Activated naive CD4-positive, alpha-beta T cell treated with anti-CD3 and anti-CD28 coated beads, Interleukin-2, amount 50 U/mL, for 72 hours (primary cell): ENCODE results near the gene GFOD1. TPM values are rescaled to one million over a fixed set of nuclear protein-coding genes. Genes with fewer than 3 reads are reported as not detected.

ENCODE experiments used
- ATAC-seq, 2 donors: fragments of 150-1000 bp; cut with Tn5 transposase; 2 replicates each; pipeline ENCODE4 v1.10.0; 2021; ENCODE audit warnings: mild to moderate bottlenecking in 2 of 2, moderate library complexity in 2 of 2
- DNase-seq, 2 donors: peaks; one replicate each; pipeline ENCODE4 v3.0.0; 2021 to 2022; ENCODE audit warnings: low spot score in 2 of 2
- H3K27ac Mint-ChIP-seq, 2 donors: one replicate each; pipeline ENCODE4 v1.8.0; 2022; ENCODE audit warnings: mild to moderate bottlenecking in 2 of 2, mixed read lengths in 2 of 2
- H3K36me3 Mint-ChIP-seq, 2 donors: one replicate each; pipeline ENCODE4 v1.8.0; 2022; ENCODE audit warnings: mixed read lengths in 2 of 2
- H3K9me3 Mint-ChIP-seq, 2 donors: one replicate each; pipeline ENCODE4 v1.8.0; 2022; ENCODE audit warnings: mixed read lengths in 2 of 2
- total RNA-seq, 2 donors: library from RNA; stranded (reverse); gene quantifications; one replicate each; pipeline ENCODE4 v1.2.3, GENCODE V29; 2022

Gene GFOD1
- total RNA-seq, 2 donors from 2014 or later = 6.3 to 11.8 TPM

GRCh38 chr6:13474787-13475186, 12.6 kb downstream of the GFOD1 start:
- Mint-ChIP-seq H3K27ac (no peak overlapping the region), H3K36me3 (peaks cover 8 to 19% of the 10 kb centered on the region in 2 donors), H3K9me3 (no peaks in the 10 kb centered on the region)
- no peak for DNase-seq
- ATAC-seq = no peak

DNA sequence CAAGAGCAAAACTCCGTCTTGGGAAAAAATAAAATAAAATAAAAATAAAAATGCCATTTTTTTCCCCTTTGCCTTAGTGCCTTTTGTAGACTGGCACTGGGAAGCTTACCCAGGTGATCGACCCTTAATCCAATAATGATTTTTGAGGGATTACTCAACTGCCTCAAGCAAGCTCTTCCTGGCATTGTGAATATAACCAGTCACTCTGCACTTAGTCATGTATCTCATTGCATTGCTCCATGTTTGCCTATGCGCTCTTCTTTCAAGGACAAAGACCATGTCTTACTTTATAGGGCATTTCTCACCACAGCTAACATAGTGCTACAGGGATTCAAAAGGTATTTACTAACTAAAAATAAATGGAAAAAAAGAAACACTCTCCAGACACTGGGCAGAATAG, 13.0 kb downstream of the GFOD1 start:
- H3K27ac Mint-ChIP-seq = no peak overlapping the region
- peaks cover 0 to 1% of the 10 kb centered on the region in 2 donors for H3K9me3 Mint-ChIP-seq
- H3K36me3 Mint-ChIP-seq = peaks cover 8 to 21% of the 10 kb centered on the region in 2 donors
- no peak for DNase-seq
- ATAC-seq = no peak

DNA sequence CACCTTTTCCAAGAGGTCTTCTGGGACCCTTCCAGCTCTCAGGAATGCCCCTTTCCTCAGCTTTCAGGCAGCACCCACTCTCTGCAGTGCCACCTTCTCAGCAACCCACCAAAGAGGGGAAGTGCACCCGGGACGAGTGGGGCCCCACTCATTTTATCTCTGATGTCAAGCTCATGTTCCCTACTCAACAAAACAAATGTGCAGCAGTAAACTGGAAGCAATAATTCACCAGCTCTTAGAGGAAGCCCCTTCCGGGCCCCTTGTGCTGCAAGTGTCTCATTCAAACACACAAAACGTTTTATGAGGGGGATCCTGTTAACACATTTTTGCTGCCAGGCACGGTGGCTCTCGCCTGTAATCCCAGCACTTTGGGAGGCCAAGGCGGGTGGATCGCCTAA, 13.6 kb downstream of the GFOD1 start:
- DNase-seq (no peak), ATAC-seq (no peak)
- peaks cover 0 to 3% of the 10 kb centered on the region in 2 donors for H3K9me3 Mint-ChIP-seq
- H3K36me3 Mint-ChIP-seq = peaks cover 11 to 27% of the 10 kb centered on the region in 2 donors
- H3K27ac Mint-ChIP-seq = no peak overlapping the region

DNA sequence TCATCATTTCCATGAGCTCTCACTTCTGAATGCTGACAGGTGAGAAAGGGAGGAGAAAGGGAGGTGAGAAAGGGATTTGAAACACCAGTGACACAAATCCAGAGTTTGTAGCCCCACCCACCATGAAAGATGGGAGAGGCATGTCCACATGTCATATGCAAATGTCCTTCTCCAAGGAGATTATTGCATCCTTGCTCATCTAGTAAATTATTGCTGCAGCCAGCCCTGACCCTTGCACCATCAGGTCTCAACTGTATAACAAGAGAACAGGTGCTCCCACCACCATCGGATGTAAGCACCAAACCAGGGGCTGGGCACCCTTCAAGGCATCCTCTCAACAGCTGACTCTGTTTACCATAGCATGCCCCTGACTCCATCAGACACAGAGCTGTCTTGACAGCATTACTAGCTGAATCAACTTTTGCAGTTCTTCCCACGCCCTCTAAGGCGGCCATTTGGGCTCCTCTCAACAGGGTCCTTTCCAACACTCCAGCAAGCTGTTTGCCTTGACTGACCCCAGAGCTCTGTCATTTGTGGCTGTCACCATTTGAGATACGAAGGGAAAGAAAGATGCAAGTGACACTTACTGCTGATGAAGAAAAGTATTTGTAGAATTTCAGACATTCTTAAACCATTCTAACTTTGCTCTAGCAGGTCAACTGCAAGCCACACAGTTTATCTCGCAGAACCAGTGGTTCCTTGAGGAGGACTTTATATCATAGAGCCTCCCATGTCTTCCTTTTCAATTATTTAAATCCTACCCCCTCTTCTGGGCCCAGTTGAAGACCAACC, 14.2 kb downstream of the GFOD1 start:
- DNase-seq = peak in 1 of 2 donors; percentile 20
- ATAC-seq = no peak
- H3K36me3 Mint-ChIP-seq = peaks cover 13 to 31% of the 10 kb centered on the region in 2 donors
- no peak overlapping the region for H3K27ac Mint-ChIP-seq
- H3K9me3 Mint-ChIP-seq = peaks cover 0 to 3% of the 10 kb centered on the region in 2 donors

DNA sequence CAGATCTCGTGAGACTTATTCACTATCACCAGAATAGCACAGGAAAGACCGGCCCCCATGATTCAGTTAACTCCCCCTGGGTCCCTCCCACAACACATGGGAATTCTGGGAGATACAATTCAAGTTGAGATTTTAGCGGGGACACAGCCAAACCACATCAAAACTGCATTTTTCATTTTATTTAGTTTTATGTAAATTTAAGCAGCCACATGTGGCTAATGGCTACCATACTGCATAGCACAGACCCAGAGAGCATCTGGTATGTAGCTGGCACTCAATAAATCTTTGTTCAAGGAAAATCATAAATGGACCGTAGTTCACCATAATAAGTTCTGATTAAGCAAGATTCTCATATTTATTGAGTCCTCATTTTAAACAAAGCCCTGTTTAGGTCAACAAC, 15.3 kb downstream of the GFOD1 start:
- H3K27ac Mint-ChIP-seq = no peak overlapping the region
- ATAC-seq (no peak), DNase-seq (no peak)
- peaks cover 13 to 31% of the 10 kb centered on the region in 2 donors for H3K36me3 Mint-ChIP-seq
- peaks cover 0 to 3% of the 10 kb centered on the region in 2 donors for H3K9me3 Mint-ChIP-seq

GRCh38 chr6:13471184-13471583, 16.2 kb downstream of the GFOD1 start:
- Mint-ChIP-seq H3K9me3 (peaks cover 0 to 3% of the 10 kb centered on the region in 2 donors), H3K36me3 (peaks cover 13 to 30% of the 10 kb centered on the region in 2 donors), H3K27ac (no peak overlapping the region)
- DNase-seq (peak in 1 of 2 donors; percentile 28), ATAC-seq (no peak)

GRCh38 chr6:13470238-13471140, 16.9 kb downstream of the GFOD1 start:
- peaks cover 13 to 27% of the 10 kb centered on the region in 2 donors for H3K36me3 Mint-ChIP-seq

GRCh38 chr6:13469693-13470092, 17.7 kb downstream of the GFOD1 start:
- Mint-ChIP-seq H3K27ac (no peak overlapping the region), H3K36me3 (peaks cover 13 to 22% of the 10 kb centered on the region in 2 donors), H3K9me3 (peaks cover 0 to 3% of the 10 kb centered on the region in 2 donors)
- ATAC-seq (peak in 1 of 2 donors; percentile 15), DNase-seq (no peak)

More at GRCh38 chr6:13470238-13471140, 16.9 kb downstream of the GFOD1 start:
- peak in 1 of 2 donors; percentile 14 for DNase-seq
- Mint-ChIP-seq H3K9me3 (peaks cover 0 to 3% of the 10 kb centered on the region in 2 donors), H3K27ac (no peak overlapping the region)
- ATAC-seq = no peak

DNA sequence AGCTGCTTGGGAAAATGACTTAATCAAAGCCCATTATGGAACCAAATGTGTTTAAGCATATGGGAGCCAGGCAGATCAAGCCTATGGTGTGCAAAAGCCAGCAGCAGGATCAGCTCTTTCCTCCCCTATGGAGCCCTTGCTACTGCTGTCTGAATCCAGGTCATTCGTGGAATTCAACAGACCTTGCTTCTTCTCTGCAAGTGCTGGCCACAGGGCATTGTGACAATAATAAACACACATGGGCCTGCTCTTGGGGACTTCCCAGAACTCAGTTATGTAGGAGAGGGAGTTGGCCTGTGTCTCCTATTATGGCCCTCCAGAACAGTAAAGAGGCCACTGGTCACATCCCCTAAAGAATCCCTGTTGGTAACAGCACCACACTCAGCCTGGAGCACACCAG, 18.6 kb downstream of the GFOD1 start:
- peaks cover 13 to 19% of the 10 kb centered on the region in 2 donors for H3K36me3 Mint-ChIP-seq
- H3K27ac Mint-ChIP-seq = no peak overlapping the region
- DNase-seq = peak in 1 of 2 donors; percentile 33
- no peak for ATAC-seq
- peaks cover 0 to 3% of the 10 kb centered on the region in 2 donors for H3K9me3 Mint-ChIP-seq

DNA sequence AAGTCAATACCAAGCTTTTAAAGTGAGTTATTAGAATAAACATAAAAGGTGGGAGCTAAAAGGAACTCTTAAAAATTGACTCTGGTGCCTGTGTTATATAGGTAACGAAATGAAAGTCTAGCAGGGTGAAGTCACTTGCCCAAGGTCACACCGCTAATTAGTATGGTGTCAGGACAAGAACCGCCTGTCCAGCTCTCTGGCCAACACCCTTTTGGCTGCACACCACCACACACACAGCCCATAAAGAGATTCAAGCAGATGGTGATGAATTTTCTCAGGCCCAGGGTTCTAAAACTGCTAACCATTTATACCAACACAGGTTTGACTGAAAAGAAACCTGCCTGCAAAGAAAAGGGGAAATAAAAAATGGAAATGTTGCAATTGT, 20.2 kb downstream of the GFOD1 start:
- no peak for DNase-seq
- H3K27ac Mint-ChIP-seq = no peak overlapping the region
- H3K36me3 Mint-ChIP-seq = peaks cover 18 to 19% of the 10 kb centered on the region in 2 donors
- H3K9me3 Mint-ChIP-seq = peaks cover 0 to 3% of the 10 kb centered on the region in 2 donors
- no peak for ATAC-seq

DNA sequence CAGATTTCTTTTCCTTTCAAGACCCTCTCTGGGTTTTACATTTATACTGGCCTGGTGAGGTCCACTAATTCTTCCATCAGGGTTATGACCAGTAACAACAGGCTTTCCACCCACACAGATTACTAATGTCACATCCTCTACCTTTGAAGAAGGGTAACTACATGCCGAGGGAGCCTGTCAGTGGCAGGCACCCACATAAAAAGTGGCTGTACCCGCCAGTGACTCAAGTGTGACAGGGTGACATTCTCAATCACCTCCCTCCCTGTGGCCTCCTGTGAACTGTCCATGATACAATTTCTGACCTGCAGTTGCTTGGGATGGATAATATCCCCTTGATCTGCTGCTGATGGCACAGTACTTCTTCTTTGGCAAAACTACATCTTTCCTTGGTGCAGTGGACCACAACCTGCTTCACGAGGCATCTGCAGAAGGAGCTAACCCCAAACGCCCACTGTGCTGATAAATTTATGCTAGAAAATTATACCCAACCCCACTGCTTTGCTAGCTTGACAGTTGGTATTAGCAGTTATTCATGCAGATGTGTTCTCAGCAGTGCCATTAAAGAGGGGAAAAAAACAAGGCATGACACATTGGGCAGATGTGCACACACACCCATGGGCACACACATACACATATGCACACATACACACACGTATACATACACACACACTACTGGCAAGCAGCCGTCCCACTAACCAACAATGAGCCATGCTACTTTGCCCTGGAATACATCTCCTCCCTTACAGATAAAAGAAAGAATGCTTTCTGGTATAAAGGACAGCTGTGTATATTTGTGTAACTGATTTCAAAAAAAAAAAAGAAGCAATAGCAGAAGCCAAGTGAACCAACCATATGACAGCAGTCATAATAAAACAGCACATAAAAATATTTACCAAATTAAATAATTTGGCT, 20.8 kb downstream of the GFOD1 start:
- peak; percentile 89 to 94 for ATAC-seq
- H3K9me3 Mint-ChIP-seq = peaks cover 0 to 3% of the 10 kb centered on the region in 2 donors
- H3K36me3 Mint-ChIP-seq = peaks cover 14 to 23% of the 10 kb centered on the region in 2 donors
- H3K27ac Mint-ChIP-seq = peak overlapping the region; percentile 86 to 95
- DNase-seq = peak; percentile 33 to 77

DNA sequence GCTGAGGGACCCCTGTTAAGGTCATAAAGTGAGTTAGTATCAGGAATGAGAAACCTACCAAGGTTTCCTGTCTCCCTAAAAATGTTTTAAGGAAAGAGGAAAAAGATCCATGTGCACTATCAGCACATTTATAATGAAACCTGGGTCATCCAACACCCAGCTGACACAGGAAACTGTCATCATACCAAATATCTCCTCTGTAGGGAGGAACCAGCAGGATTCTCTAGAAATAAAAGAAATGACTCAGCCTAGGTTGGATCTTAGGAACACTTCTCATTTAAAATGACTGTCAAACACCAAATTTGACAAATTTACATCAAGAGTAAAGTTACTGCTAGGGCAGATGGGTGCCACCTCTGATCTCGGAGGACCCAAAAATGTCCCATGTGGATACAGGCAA, 21.7 kb downstream of the GFOD1 start:
- peak; percentile 65 for ATAC-seq

GRCh38 chr6:13463941-13464340, 23.5 kb downstream of the GFOD1 start:
- Mint-ChIP-seq H3K27ac (no peak overlapping the region), H3K36me3 (peaks cover 10 to 14% of the 10 kb centered on the region in 2 donors), H3K9me3 (no peaks in the 10 kb centered on the region)
- ATAC-seq (no peak), DNase-seq (peak in 1 of 2 donors; percentile 30)

More for the DNA sequence above, 21.7 kb downstream of the GFOD1 start:
- peaks cover 16 to 24% of the 10 kb centered on the region in 2 donors for H3K36me3 Mint-ChIP-seq
- H3K27ac Mint-ChIP-seq = peak overlapping the region; percentile 86 to 95
- H3K9me3 Mint-ChIP-seq = peaks cover 0 to 3% of the 10 kb centered on the region in 2 donors
- DNase-seq = peak in 1 of 2 donors; percentile 16

DNA sequence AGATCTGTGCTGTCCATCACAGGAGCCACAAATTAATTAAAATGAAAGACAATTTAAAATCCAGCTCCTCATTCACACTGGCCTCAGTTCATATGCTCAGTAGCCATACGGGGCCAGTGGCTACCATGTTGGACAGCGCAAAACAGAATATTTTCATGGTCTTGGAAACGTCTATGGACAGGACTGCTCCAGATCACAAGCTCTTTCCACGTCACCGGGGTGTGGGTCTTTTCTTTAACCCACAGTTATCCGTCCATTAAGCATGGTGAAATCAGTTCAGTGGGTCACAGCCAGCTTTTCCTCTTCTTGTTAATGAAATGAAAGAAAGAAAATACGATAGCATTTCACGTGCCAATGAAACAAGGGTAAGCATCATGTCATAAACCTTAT, 24.1 kb downstream of the GFOD1 start:
- H3K27ac Mint-ChIP-seq = no peak overlapping the region
- DNase-seq (no peak), ATAC-seq (no peak)
- H3K9me3 Mint-ChIP-seq = no peaks in the 10 kb centered on the region
- peaks cover 5 to 11% of the 10 kb centered on the region in 2 donors for H3K36me3 Mint-ChIP-seq

- peak in 1 of 2 donors; percentile 37 for DNase-seq
- no peak for ATAC-seq
- H3K27ac Mint-ChIP-seq = peak overlapping the region; percentile 68 to 77
These were observed 24.7 kb downstream of the GFOD1 start for GRCh38 chr6:13462458-13463327.

More at GRCh38 chr6:13462458-13463327, 24.7 kb downstream of the GFOD1 start:
- Mint-ChIP-seq H3K9me3 (no peaks in the 10 kb centered on the region), H3K36me3 (peaks cover 5 to 11% of the 10 kb centered on the region in 2 donors)
